Activated T-cell treated with anti-CD3 and anti-CD28 coated beads, Interleukin-2, amount 50 U/mL, for 24 hours (primary cell): ENCODE results near the gene MYBPHL.
A peak's percentile ranks its signal among the peaks of the same experiment; 100 is the strongest.

Source experiments
- DNase-seq: peaks from one replicate; pipeline ENCODE4 v3.0.0-alpha.2; 2020
- H3K27ac Mint-ChIP-seq: 2 replicates; pipeline ENCODE4 v1.8.0; 2020; ENCODE audit warnings: mild to moderate bottlenecking, mixed read lengths
- H3K27me3 Mint-ChIP-seq: 2 replicates; pipeline ENCODE4 v1.8.0; 2020; ENCODE audit warnings: mixed read lengths
- H3K36me3 Mint-ChIP-seq: 2 replicates; pipeline ENCODE4 v1.8.0; 2020; ENCODE audit warnings: low read depth, mixed read lengths
- H3K4me1 Mint-ChIP-seq: 2 replicates; pipeline ENCODE4 v1.8.0; 2020; ENCODE audit warnings: low read depth, mixed read lengths
- H3K4me3 Mint-ChIP-seq: 2 replicates; pipeline ENCODE4 v1.8.0; 2020; ENCODE audit warnings: mild to moderate bottlenecking, moderate library complexity, mixed read lengths
- H3K9me3 Mint-ChIP-seq: 2 replicates; pipeline ENCODE4 v1.8.0; 2020; ENCODE audit warnings: mixed read lengths

Gene MYBPHL

GRCh38 chr1:109268431-109269211 lies 38.2 kb downstream of the MYBPHL start:
- no peaks in the 10 kb centered on the region for H3K4me1 Mint-ChIP-seq
- H3K9me3 Mint-ChIP-seq, result no peaks in the 10 kb centered on the region
- H3K27me3 Mint-ChIP-seq, result no peaks in the 10 kb centered on the region
- DNase-seq, result no peak
- H3K4me3 Mint-ChIP-seq, result no peak overlapping the region
- H3K36me3 Mint-ChIP-seq, result no peaks in the 10 kb centered on the region
- H3K27ac Mint-ChIP-seq, result no peak overlapping the region

- no peak for DNase-seq
- Mint-ChIP-seq H3K27me3 (no peaks in the 10 kb centered on the region), H3K4me3 (no peak overlapping the region), H3K4me1 (no peaks in the 10 kb centered on the region), H3K36me3 (no peaks in the 10 kb centered on the region), H3K27ac (no peak overlapping the region), H3K9me3 (no peaks in the 10 kb centered on the region)
Measured at GRCh38 chr1:109267743-109268300, 39.0 kb downstream of the MYBPHL start.

GRCh38 chr1:109266965-109267364 lies 39.8 kb downstream of the MYBPHL start:
- no peaks in the 10 kb centered on the region for H3K36me3 Mint-ChIP-seq
- DNase-seq, result no peak
- H3K27ac Mint-ChIP-seq, result no peak overlapping the region
- no peaks in the 10 kb centered on the region for H3K27me3 Mint-ChIP-seq
- no peak overlapping the region for H3K4me3 Mint-ChIP-seq
- H3K4me1 Mint-ChIP-seq, result no peaks in the 10 kb centered on the region
- no peaks in the 10 kb centered on the region for H3K9me3 Mint-ChIP-seq

GRCh38 chr1:109265741-109266330 lies 41.0 kb downstream of the MYBPHL start:
- no peak for DNase-seq
- Mint-ChIP-seq H3K4me1 (no peaks in the 10 kb centered on the region), H3K9me3 (no peaks in the 10 kb centered on the region), H3K27me3 (no peaks in the 10 kb centered on the region), H3K27ac (no peak overlapping the region), H3K4me3 (no peak overlapping the region), H3K36me3 (no peaks in the 10 kb centered on the region)

DNA sequence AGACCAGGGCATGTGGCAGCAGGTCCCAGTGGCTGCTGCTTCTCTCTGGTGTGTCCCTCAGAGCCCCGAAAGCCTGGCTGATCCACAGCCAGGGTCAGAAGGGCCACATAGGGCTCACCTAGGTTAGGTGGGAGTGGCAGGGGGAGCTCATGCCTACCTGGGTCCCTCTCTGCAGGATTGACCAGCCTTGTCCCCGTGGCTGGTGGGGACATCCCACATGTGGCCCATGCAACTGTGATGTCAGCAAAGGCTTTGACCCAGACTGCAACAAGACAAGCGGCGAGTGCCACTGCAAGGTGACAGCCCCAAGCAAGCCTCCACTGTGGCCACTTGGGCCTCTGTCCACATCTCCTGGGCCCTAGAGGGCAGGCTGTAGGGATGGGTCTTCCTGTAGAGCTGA lies 41.8 kb downstream of the MYBPHL start:
- Mint-ChIP-seq H3K27me3 (no peaks in the 10 kb centered on the region), H3K36me3 (no peaks in the 10 kb centered on the region), H3K27ac (no peak overlapping the region), H3K9me3 (no peaks in the 10 kb centered on the region), H3K4me1 (no peaks in the 10 kb centered on the region), H3K4me3 (no peak overlapping the region)
- no peak for DNase-seq

- Mint-ChIP-seq H3K36me3 (no peaks in the 10 kb centered on the region), H3K4me3 (no peak overlapping the region), H3K27ac (no peak overlapping the region), H3K27me3 (no peaks in the 10 kb centered on the region), H3K4me1 (no peaks in the 10 kb centered on the region), H3K9me3 (no peaks in the 10 kb centered on the region)
- DNase-seq, result no peak
Measured at GRCh38 chr1:109264379-109264755, 42.4 kb downstream of the MYBPHL start.

- no peaks in the 10 kb centered on the region for H3K36me3 Mint-ChIP-seq
- peak; percentile 87 for DNase-seq
- no peaks in the 10 kb centered on the region for H3K27me3 Mint-ChIP-seq
- H3K4me3 Mint-ChIP-seq, result no peak overlapping the region
- peak overlapping the region; percentile 64 for H3K27ac Mint-ChIP-seq
- no peaks in the 10 kb centered on the region for H3K9me3 Mint-ChIP-seq
- no peaks in the 10 kb centered on the region for H3K4me1 Mint-ChIP-seq
Measured at GRCh38 chr1:109263597-109264378, 43.0 kb downstream of the MYBPHL start.

- Mint-ChIP-seq H3K36me3 (no peaks in the 10 kb centered on the region), H3K27ac (peak overlapping the region; percentile 64), H3K4me3 (no peak overlapping the region), H3K9me3 (no peaks in the 10 kb centered on the region), H3K27me3 (no peaks in the 10 kb centered on the region), H3K4me1 (no peaks in the 10 kb centered on the region)
- DNase-seq, result no peak
Measured at GRCh38 chr1:109263234-109263596, 43.6 kb downstream of the MYBPHL start.

DNA sequence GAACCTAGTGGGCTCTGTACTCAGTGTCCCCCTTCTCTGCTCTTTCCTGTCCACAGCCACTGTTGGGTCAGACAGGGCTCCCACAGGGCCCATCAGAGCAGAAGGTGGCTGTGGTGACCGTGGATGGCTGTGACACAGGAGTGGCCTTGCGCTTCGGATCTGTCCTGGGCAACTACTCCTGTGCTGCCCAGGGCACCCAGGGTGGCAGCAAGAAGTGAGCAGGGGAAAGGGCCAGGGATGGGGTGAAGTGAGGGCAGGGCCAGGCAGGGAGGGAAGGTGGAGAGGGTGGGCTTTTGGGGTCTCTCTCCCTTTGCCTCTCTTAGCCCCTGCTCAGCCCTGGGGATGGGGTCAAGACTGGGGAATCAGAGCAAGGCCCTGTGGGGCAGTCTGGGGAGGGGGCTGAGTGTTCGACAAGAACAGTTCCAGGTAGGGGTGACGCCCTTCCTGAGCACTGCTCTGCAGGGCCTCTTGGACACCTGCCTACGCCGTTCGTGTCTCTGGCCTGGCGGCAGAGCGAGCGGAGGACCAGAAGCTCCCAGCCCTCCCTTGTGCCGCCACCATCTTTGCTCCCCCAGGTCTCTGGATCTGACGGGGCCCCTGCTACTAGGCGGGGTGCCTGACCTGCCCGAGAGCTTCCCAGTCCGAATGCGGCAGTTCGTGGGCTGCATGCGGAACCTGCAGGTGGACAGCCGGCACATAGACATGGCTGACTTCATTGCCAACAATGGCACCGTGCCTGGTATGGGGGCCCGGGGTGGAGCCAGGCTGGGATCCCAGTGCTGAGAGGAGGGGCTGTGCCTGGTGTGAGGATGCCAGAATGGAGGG lies 44.4 kb downstream of the MYBPHL start:
- Mint-ChIP-seq H3K4me1 (no peaks in the 10 kb centered on the region), H3K36me3 (no peaks in the 10 kb centered on the region), H3K9me3 (no peaks in the 10 kb centered on the region), H3K27me3 (no peaks in the 10 kb centered on the region), H3K4me3 (no peak overlapping the region), H3K27ac (no peak overlapping the region)
- DNase-seq, result no peak

DNA sequence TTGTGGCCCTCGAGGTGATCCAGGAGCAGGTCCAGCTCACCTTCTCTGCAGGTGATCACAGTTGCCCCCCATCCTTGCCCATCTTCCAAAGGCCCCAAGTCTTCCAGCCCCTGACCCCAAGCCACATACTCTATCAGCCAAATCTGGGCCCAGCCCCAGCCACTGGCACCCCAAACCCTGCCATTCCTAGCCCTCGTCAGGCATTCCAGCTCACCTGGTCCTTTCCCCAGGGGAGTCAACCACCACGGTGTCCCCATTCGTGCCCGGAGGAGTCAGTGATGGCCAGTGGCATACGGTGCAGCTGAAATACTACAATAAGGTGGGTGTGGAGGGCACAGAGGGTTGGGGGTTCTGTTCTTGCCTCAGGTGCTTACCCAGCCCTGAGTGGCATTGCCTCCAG lies 45.2 kb downstream of the MYBPHL start:
- Mint-ChIP-seq H3K27ac (no peak overlapping the region), H3K4me1 (no peaks in the 10 kb centered on the region), H3K27me3 (no peaks in the 10 kb centered on the region), H3K36me3 (no peaks in the 10 kb centered on the region), H3K4me3 (no peak overlapping the region), H3K9me3 (no peaks in the 10 kb centered on the region)
- no peak for DNase-seq

DNA sequence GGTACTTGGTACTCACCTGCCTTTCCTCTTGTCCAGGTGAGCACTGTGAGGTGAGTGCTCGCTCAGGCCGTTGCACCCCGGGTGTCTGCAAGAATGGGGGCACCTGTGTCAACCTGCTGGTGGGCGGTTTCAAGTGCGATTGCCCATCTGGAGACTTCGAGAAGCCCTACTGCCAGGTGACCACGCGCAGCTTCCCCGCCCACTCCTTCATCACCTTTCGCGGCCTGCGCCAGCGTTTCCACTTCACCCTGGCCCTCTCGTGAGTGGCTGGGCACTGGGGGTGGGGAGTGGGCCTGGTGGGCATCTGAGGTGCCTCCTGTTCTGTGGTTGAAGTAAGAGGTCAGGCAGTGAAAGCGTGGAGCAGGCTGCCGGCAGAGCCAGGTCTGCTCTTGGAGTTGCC lies 45.8 kb downstream of the MYBPHL start:
- Mint-ChIP-seq H3K4me1 (no peaks in the 10 kb centered on the region), H3K27ac (no peak overlapping the region), H3K4me3 (no peak overlapping the region), H3K27me3 (no peaks in the 10 kb centered on the region), H3K9me3 (no peaks in the 10 kb centered on the region), H3K36me3 (no peaks in the 10 kb centered on the region)
- DNase-seq, result no peak

DNA sequence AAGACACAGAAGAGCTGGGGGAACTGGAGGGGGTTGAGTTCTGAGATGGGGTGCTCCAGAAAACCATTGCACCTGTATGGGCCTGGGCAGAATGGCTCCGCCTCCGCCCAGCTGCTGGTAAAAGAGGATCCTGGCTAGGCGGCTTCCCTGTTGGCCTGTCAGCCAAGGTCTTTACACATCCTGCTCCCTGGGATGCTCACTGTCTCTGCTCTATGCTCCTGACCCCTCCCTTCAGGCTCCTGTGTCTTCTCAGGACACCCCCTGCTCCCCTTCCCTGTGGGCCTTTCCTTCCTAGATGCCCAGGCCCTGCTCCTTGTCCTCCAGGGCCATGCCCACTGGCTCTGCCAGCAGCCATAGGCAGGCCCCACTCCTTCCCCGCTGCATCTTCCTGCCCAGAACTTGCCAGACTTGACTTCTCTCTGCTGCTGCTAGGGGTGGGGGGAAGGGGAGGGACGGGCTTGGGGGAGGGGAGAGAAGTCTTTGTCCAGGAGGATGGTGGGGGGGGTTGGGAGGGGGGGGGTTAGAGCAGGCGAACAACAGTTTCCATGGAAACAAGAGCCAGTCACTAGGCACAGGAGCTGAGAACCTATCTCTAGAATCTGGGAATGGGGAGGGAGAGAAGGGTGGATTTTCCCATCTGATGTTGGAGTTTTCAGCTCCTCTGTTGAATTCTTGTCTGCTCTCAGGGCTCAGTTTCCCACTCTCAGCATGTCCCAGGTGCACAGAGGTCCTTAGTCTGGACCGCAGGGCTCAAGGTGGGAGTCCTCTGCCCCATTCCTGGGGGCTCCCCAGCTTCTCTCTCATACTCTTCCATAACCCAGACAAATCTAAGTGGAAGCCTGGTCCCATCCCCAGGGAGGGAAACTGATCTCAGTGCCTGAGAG lies 46.9 kb downstream of the MYBPHL start:
- Mint-ChIP-seq H3K4me1 (no peaks in the 10 kb centered on the region), H3K4me3 (no peak overlapping the region), H3K27me3 (no peaks in the 10 kb centered on the region), H3K27ac (no peak overlapping the region), H3K9me3 (no peaks in the 10 kb centered on the region), H3K36me3 (no peaks in the 10 kb centered on the region)
- DNase-seq, result no peak

DNA sequence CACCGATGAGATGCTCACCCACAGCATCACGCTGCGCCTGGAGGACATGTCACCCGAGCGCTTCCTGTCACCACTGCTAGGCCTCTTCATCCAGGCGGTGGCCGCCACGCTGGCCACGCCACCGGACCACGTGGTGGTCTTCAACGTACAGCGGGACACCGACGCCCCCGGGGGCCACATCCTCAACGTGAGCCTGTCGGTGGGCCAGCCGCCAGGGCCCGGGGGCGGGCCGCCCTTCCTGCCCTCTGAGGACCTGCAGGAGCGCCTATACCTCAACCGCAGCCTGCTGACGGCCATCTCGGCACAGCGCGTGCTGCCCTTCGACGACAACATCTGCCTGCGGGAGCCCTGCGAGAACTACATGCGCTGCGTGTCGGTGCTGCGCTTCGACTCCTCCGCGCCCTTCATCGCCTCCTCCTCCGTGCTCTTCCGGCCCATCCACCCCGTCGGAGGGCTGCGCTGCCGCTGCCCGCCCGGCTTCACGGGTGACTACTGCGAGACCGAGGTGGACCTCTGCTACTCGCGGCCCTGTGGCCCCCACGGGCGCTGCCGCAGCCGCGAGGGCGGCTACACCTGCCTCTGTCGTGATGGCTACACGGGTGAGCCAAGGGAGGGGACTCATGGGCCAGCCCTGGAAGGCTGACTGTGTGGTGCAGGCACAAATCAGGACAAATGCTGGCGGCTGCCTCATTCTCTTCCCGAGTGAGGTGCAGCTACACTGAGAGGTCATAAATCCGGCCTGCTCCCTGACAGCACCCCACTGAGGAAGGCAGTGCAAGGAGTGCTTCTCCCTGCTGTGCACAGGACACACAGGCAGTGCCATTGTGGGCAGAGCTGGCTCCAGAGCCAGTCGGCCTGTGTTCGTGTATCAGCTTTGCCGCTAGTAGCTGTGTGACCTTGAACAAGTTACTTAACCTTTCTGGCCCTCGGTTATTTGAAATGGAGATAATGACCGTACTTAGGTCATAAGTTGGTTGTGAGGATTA lies 48.0 kb downstream of the MYBPHL start:
- no peak for DNase-seq
- Mint-ChIP-seq H3K27me3 (no peaks in the 10 kb centered on the region), H3K27ac (no peak overlapping the region), H3K4me3 (no peak overlapping the region), H3K36me3 (no peaks in the 10 kb centered on the region), H3K9me3 (no peaks in the 10 kb centered on the region), H3K4me1 (no peaks in the 10 kb centered on the region)
